GM19324 (cell line): ENCODE data around the gene AKAP8.
"Not testable (repeated sequence)": the region's sequence is repeated elsewhere in the genome, so short reads cannot be mapped to it uniquely, and the experiment has no call there.

Source experiments
- ATAC-seq: cut with Tn5 transposase; IDR thresholded peaks from one replicate; pipeline ENCODE4 v1.9.1; 2021; ENCODE audit warnings: mild to moderate bottlenecking, moderate library complexity; ENCODE audit not compliant: unreplicated experiment, low FRiP score

Gene AKAP8

GRCh38 chr19:15404097-15404779 lies 24.7 kb upstream of the AKAP8 start:
- ATAC-seq, result no peak

GRCh38 chr19:15403151-15403531 lies 23.6 kb upstream of the AKAP8 start:
- no peak for ATAC-seq

GRCh38 chr19:15402411-15403150 lies 23.0 kb upstream of the AKAP8 start:
- no peak for ATAC-seq

GRCh38 chr19:15401397-15401710 lies 21.8 kb upstream of the AKAP8 start:
- no peak for ATAC-seq

GRCh38 chr19:15400521-15401396 lies 21.2 kb upstream of the AKAP8 start:
- no peak for ATAC-seq

GRCh38 chr19:15399635-15400034 lies 20.0 kb upstream of the AKAP8 start:
- no peak for ATAC-seq

- no peak for ATAC-seq
These were observed 19.6 kb upstream of the AKAP8 start for GRCh38 chr19:15399234-15399515.

GRCh38 chr19:15398501-15399233 lies 19.1 kb upstream of the AKAP8 start:
- ATAC-seq, result no peak

GRCh38 chr19:15397782-15398181 lies 18.2 kb upstream of the AKAP8 start:
- ATAC-seq, result no peak

GRCh38 chr19:15397236-15397635 lies 17.6 kb upstream of the AKAP8 start:
- no peak for ATAC-seq

- ATAC-seq, result no peak
These were observed 16.8 kb upstream of the AKAP8 start for GRCh38 chr19:15396436-15396835.

- not testable (repeated sequence) for ATAC-seq
These were observed 15.7 kb upstream of the AKAP8 start for GRCh38 chr19:15395251-15395650.

GRCh38 chr19:15394426-15394825 lies 14.8 kb upstream of the AKAP8 start:
- ATAC-seq, result no peak

- ATAC-seq, result no peak
These were observed 14.4 kb upstream of the AKAP8 start for GRCh38 chr19:15393963-15394362.

GRCh38 chr19:15390814-15391213 lies 11.2 kb upstream of the AKAP8 start:
- ATAC-seq, result no peak

GRCh38 chr19:15381864-15382263 lies 2.3 kb upstream of the AKAP8 start:
- ATAC-seq, result no peak

GRCh38 chr19:15381429-15381828 lies 1.8 kb upstream of the AKAP8 start:
- ATAC-seq, result no peak

GRCh38 chr19:15379999-15380647 lies 536 bp upstream of the AKAP8 start:
- peak; percentile 20 for ATAC-seq

GRCh38 chr19:15378534-15379082 lies 979 bp downstream of the AKAP8 start:
- ATAC-seq, result no peak

- ATAC-seq, result no peak
These were observed 4.7 kb downstream of the AKAP8 start for GRCh38 chr19:15374796-15375440.
